HuH-7 (cell line): ENCODE data around the gene PTGDR2.

Experiments
- DNase-seq: peaks from one replicate; pipeline ENCODE4 v3.0.0; 2011; ENCODE audit warnings: low spot score

PTGDR2 gene

GRCh38 chr11:60874421-60875365 lies 18.9 kb upstream of the PTGDR2 start:
- no peak for DNase-seq

GRCh38 chr11:60873533-60873932 lies 17.8 kb upstream of the PTGDR2 start:
- no peak for DNase-seq

- no peak for DNase-seq
Measured at GRCh38 chr11:60872961-60873524, 17.3 kb upstream of the PTGDR2 start.

- DNase-seq, result no peak
Measured at GRCh38 chr11:60872124-60872960, 16.6 kb upstream of the PTGDR2 start.

GRCh38 chr11:60871378-60872061 lies 15.8 kb upstream of the PTGDR2 start:
- no peak for DNase-seq

GRCh38 chr11:60870733-60871377 lies 15.1 kb upstream of the PTGDR2 start:
- DNase-seq, result no peak

- no peak for DNase-seq
Measured at GRCh38 chr11:60870276-60870675, 14.5 kb upstream of the PTGDR2 start.

GRCh38 chr11:60869451-60869825 lies 13.7 kb upstream of the PTGDR2 start:
- no peak for DNase-seq

GRCh38 chr11:60868682-60869450 lies 13.1 kb upstream of the PTGDR2 start:
- no peak for DNase-seq

- DNase-seq, result no peak
Measured at GRCh38 chr11:60867871-60868681, 12.3 kb upstream of the PTGDR2 start.

GRCh38 chr11:60866911-60867870 lies 11.4 kb upstream of the PTGDR2 start, which contains the start of gene ZP1:
Gene ZP1 (plus strand): TSS chr11:60867542. CDS start chr11:60867562, 20 bp downstream.
- no peak for DNase-seq

GRCh38 chr11:60864856-60865513 lies 9.2 kb upstream of the PTGDR2 start:
- no peak for DNase-seq

- no peak for DNase-seq
Measured at GRCh38 chr11:60863550-60864521, 8.1 kb upstream of the PTGDR2 start.

GRCh38 chr11:60862171-60862570 lies 6.4 kb upstream of the PTGDR2 start:
- DNase-seq, result no peak

GRCh38 chr11:60860943-60861342 lies 5.2 kb upstream of the PTGDR2 start:
- DNase-seq, result no peak

- no peak for DNase-seq
Measured at GRCh38 chr11:60859616-60860250, 4.0 kb upstream of the PTGDR2 start.
